ENCODE measurements around the gene JARID2. TPM values are rescaled to one million over a fixed set of nuclear protein-coding genes. Genes with fewer than 3 reads are reported as not detected.

JARID2 gene
- total and polyA plus RNA-seq, 3 donors from 2014 or later = 36.1 to 60.8 (median 53.7) TPM

DNA sequence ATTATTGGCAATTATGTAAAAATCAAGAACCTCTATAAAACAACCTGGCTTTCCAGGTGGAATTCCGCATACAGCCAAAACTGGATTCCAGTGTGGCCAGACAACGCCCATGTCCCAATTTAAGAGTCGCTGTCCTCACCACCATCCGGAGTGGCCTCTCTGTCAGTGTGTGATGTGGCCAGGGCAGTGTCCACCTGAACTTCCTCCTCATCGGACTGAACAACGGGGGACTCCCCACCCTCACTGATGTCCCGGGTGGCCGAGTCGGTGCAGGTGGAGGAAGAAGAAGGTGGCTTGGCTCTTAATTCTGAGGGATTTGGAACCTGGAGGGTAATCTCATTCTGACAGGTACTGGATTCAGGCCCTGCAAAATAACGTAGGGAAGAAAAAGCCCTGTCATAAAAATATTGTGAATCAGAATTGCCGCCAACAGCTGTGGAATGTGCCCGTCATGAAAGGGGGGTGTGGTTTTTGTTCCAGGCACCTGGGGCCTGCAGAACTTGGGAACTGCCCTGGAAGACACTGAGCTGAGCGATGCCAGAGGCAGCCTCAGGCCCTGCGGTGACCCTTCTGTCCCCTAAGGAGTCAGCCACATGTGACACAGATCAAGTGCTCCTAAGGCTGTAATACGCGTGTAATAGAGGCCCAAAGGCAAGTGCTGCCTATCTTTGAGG is 277.1 kb downstream of the JARID2 start:
- no peak for TF ChIP-seq POLR2A (IDR thresholded peaks at IDR 0.05)
- TF ChIP-seq, protein P1, sequence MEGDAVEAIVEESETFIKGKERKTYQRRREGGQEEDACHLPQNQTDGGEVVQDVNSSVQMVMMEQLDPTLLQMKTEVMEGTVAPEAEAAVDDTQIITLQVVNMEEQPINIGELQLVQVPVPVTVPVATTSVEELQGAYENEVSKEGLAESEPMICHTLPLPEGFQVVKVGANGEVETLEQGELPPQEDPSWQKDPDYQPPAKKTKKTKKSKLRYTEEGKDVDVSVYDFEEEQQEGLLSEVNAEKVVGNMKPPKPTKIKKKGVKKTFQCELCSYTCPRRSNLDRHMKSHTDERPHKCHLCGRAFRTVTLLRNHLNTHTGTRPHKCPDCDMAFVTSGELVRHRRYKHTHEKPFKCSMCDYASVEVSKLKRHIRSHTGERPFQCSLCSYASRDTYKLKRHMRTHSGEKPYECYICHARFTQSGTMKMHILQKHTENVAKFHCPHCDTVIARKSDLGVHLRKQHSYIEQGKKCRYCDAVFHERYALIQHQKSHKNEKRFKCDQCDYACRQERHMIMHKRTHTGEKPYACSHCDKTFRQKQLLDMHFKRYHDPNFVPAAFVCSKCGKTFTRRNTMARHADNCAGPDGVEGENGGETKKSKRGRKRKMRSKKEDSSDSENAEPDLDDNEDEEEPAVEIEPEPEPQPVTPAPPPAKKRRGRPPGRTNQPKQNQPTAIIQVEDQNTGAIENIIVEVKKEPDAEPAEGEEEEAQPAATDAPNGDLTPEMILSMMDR (IDR thresholded peaks at IDR 0.05) = no peak
- Histone ChIP-seq H3K4me3 (no peak overlapping the region), H3K27me3 (no peaks in the 10 kb centered on the region), H3K4me1 (no peaks in the 10 kb centered on the region), H3K27ac (no peak overlapping the region), H3K9me3 (no peaks in the 10 kb centered on the region), H3K36me3 (ENCODE audit: low read depth, missing control alignments) (no peaks in the 10 kb centered on the region)
- 85 to 94% methylated on average over 16 of the region's 16 CpGs for WGBS, 2 donors
- intact Hi-C loops (cut with DNase I; ENCODE audit: low total_unique reads) = no loop called here
- DNase-seq = peak; percentile 12

DNA sequence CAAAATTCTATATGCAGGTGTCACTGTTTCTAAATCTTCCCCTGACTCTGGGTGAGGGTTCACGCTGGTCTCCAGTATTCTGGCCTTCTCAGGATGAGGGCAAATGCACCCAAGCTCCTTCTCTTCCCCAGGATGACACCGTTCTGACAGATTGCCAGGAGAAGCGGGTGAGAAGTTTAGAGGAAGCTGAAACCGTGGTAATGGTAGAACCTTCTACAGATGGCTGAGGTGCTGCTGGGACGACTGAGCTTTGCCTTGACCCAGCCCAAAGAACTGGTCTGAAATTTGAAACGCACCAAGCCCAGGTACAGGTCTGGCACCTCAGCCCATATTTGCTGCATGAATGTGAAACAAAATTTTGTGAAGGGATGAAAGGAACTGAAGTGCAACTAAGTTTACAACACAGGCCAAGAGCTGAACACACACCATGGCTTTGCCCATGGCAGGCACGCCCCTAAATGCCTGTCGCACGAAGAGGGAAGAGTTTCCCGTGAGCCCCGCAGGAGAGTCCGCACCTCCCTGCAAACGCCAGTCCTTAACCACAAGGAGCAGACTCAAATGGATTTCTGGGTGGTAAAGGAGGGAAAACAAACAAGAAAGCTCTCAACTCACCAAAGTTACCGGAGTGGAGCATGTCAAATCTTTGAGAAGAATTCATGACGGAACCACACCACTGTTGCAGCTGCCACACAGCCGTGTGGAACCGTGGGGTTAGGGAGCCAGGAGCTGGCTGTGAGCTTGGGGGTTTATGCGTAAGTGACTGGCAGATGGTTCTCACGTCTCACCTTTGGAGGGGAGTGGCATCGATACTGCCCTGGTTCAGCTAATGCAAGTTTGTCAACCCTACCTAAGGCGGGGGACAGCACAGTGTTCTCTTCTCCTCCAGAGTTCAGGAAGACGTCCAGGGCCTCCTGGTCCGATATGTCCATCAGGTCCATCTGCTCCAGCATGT is 278.1 kb downstream of the JARID2 start:
- H3K36me3 ChIP-seq (ENCODE audit: low read depth, missing control alignments) = no peaks in the 10 kb centered on the region

DNA sequence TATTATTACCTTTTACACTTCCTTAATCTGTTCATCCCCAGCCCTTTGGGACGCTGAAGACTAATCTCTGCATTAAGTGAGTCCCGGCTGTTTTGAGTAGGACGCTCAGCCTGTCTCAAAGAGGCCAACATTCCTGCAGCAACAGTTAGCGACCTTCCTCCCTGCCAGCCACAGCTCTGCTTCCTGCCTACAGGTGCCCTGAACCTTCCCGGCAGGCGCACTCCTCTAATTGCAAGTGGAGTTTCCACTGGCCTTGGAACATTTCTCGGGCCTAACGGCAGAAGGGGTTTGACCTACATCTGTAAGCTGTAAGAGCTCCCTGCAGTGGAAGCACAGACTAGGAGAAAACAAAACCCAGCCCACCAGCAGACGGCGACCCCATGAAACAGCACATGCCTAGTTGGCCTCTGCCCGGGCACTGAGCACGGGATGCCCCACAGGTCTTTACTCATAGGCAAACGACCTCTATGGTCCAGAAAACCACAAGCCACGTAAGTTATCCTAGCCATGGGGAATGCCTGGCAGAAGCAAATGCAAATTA is 279.1 kb downstream of the JARID2 start:
- 89 to 92% methylated on average over 11 to 14 of the region's 14 CpGs for WGBS, 2 donors
- intact Hi-C loops (cut with DNase I; ENCODE audit: low total_unique reads) = no loop called here

More for the DNA sequence above, 278.1 kb downstream of the JARID2 start:
- intact Hi-C loops (cut with DNase I; ENCODE audit: low total_unique reads) = no loop called here
- Histone ChIP-seq H3K4me3 (no peak overlapping the region), H3K27ac (no peak overlapping the region), H3K4me1 (no peaks in the 10 kb centered on the region), H3K9me3 (no peaks in the 10 kb centered on the region), H3K27me3 (no peaks in the 10 kb centered on the region)
- 95 to 96% methylated on average over 23 of the region's 23 CpGs for WGBS, 2 donors
- TF ChIP-seq POLR2A (IDR thresholded peaks at IDR 0.05) = no peak
- TF ChIP-seq, protein P1 (IDR thresholded peaks at IDR 0.05) = no peak
- peak; percentile 10 for DNase-seq

DNA sequence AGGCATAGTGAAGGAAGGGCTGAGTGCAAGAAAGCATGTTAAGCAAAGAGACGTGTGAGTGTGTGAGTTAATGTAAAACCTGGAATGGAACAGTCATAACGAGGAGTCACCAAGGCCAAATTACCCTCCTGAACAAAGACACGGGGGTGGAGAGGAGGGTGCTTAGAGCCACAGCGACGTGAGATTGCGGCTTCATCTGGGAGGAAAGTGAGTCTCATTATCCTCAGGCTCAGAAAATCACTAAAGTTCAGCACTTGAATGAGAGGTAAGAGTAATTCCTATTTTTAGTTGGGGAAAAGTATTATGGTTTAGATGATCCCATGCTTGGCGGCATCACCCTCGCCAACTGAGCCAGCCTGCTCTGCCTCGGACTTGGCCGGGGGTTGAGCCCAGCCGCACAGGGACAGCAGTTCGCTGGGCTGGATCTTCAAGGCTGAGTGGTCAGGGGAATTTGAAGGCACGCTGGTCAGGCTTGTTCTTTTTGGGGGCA is 280.4 kb downstream of the JARID2 start:
- TF ChIP-seq POLR2A (IDR thresholded peaks at IDR 0.05) = no peak
- TF ChIP-seq, protein P1 (IDR thresholded peaks at IDR 0.05) = no peak
- Histone ChIP-seq H3K27ac (no peak overlapping the region), H3K27me3 (no peaks in the 10 kb centered on the region), H3K36me3 (ENCODE audit: low read depth, missing control alignments) (no peaks in the 10 kb centered on the region), H3K9me3 (no peaks in the 10 kb centered on the region), H3K4me1 (no peaks in the 10 kb centered on the region), H3K4me3 (no peak overlapping the region)
- WGBS, 2 donors = 95% methylated on average over 13 of the region's 13 CpGs
- intact Hi-C loops (cut with DNase I; ENCODE audit: low total_unique reads) = no loop called here
- DNase-seq = no peak

More for the DNA sequence above, 279.1 kb downstream of the JARID2 start:
- no peak overlapping the region for H3K4me3 ChIP-seq
- TF ChIP-seq, protein P1 (IDR thresholded peaks at IDR 0.05) = no peak
- TF ChIP-seq POLR2A (IDR thresholded peaks at IDR 0.05) = no peak
- no peaks in the 10 kb centered on the region for H3K9me3 ChIP-seq
- no peaks in the 10 kb centered on the region for H3K27me3 ChIP-seq
- H3K4me1 ChIP-seq = no peaks in the 10 kb centered on the region
- DNase-seq = peak; percentile 7
- H3K36me3 ChIP-seq (ENCODE audit: low read depth, missing control alignments) = no peaks in the 10 kb centered on the region
- H3K27ac ChIP-seq = no peak overlapping the region

Data from testis (tissue), 3 donors.